Vagina (tissue), 2 donors: ENCODE measurements around the gene GPR137B. TPM values are rescaled to one million over a fixed set of nuclear protein-coding genes. Genes with fewer than 3 reads are reported as not detected.
"Not testable (repeated sequence)": the region's sequence is repeated elsewhere in the genome, so short reads cannot be mapped to it uniquely, and the experiment has no call there.

Experiments
- DNase-seq, 2 donors: peaks; one replicate each; pipeline ENCODE4 v3.0.0-alpha.2; 2017; ENCODE audit errors: extremely low spot score in 2 of 2
- H3K27ac ChIP-seq: fragments of 200-600 bp; sonication (generic); one replicate; pipeline ENCODE4 v1.5.1; 2019
- H3K27me3 ChIP-seq: fragments of 200-600 bp; sonication (generic); one replicate; pipeline ENCODE4 v1.5.1; 2019
- H3K36me3 ChIP-seq, 2 donors: fragments of 200-600 bp; sonication (generic); one replicate each; pipeline ENCODE4 v1.5.1; 2017 to 2019
- H3K4me1 ChIP-seq: fragments of 200-600 bp; sonication (generic); one replicate; pipeline ENCODE4 v1.5.1; 2019
- H3K4me3 ChIP-seq, 2 donors: fragments of 200-600 bp; sonication (generic); 1 replicate in 1 of 2; 2 replicates in 1 of 2; pipeline ENCODE4 v1.5.1; 2016 to 2019
- H3K9me3 ChIP-seq: fragments of 200-600 bp; sonication (generic); one replicate; pipeline ENCODE4 v1.5.1; 2019
- POLR2A ChIP-seq, 2 donors: fragments of 450-650 bp; IDR thresholded peaks; one replicate each; pipeline ENCODE4 v1.6.1; 2017; ENCODE audit warnings: antibody characterized with exemption in 2 of 2, mild to moderate bottlenecking in 2 of 2, moderate library complexity in 2 of 2
- POLR2AphosphoS5 ChIP-seq, 2 donors: sonication (generic); formaldehyde crosslinking; IDR thresholded peaks; one replicate each; pipeline ENCODE4 v1.9.0; 2017; ENCODE audit warnings: antibody characterized with exemption in 2 of 2, mild to moderate bottlenecking in 2 of 2, low read depth in 1 of 2; ENCODE audit not compliant: insufficient read depth in 1 of 2
- intact Hi-C: fragments of 100-400 bp; cut with DNase I; formaldehyde crosslinking; loops from one replicate; pipeline ENCODE4 v1.15.1; 2023
- total RNA-seq: library from RNA; depleted of rRNA; stranded (reverse); fragments of >200 nt; gene quantifications from one replicate; pipeline ENCODE4 v1.2.3, GENCODE V29; 2016
- TF ChIP-seq, protein P1 (sequence below), 3 experiments: fragments of 450-650 bp in 2 of 3; fragments of 200-600 bp in 1 of 3; sonication (generic) in 1 of 3; IDR thresholded peaks; one replicate each; pipeline ENCODE4 v1.5.1; 2017 to 2019; ENCODE audit warnings: antibody characterized with exemption in 3 of 3, mild to moderate bottlenecking in 2 of 3, moderate library complexity in 2 of 3

GPR137B gene
- total RNA-seq, 1 donor from 2014 or later = 38.8 TPM

DNA sequence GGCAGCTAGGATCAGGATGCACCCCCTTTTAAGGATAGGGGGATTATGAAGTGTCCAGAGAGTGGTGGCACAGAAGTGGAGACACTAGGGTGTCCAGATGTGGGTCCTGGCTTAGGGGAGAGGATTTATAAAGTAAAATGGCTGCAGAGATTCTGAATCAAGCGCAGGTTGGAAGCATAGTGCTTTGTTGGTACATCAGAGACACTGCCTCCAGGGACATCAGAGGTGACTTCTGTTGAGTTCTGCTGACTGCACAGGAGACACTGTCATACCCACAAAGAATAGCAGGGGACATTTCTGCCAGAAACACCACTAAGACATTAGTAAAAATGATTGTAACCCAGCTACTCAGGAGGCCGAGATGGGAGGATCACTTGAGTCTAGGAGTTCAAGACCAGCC lies 16.4 kb downstream of the GPR137B start:
- intact Hi-C loops = no loop called here
- DNase-seq = no peak
- H3K27ac ChIP-seq = no peak overlapping the region
- no peaks in the 10 kb centered on the region for H3K36me3 ChIP-seq
- H3K4me1 ChIP-seq = no peaks in the 10 kb centered on the region
- peaks cover 7% of the 10 kb centered on the region for H3K9me3 ChIP-seq
- no peak for TF ChIP-seq POLR2A (IDR thresholded peaks at IDR 0.05)
- TF ChIP-seq POLR2AphosphoS5 (IDR thresholded peaks at IDR 0.05; ENCODE audit: insufficient read depth in 1 of 2, low read depth in 1 of 2) = no peak
- TF ChIP-seq, protein P1, sequence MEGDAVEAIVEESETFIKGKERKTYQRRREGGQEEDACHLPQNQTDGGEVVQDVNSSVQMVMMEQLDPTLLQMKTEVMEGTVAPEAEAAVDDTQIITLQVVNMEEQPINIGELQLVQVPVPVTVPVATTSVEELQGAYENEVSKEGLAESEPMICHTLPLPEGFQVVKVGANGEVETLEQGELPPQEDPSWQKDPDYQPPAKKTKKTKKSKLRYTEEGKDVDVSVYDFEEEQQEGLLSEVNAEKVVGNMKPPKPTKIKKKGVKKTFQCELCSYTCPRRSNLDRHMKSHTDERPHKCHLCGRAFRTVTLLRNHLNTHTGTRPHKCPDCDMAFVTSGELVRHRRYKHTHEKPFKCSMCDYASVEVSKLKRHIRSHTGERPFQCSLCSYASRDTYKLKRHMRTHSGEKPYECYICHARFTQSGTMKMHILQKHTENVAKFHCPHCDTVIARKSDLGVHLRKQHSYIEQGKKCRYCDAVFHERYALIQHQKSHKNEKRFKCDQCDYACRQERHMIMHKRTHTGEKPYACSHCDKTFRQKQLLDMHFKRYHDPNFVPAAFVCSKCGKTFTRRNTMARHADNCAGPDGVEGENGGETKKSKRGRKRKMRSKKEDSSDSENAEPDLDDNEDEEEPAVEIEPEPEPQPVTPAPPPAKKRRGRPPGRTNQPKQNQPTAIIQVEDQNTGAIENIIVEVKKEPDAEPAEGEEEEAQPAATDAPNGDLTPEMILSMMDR (IDR thresholded peaks at IDR 0.05) = no peak
- H3K27me3 ChIP-seq = no peaks in the 10 kb centered on the region
- H3K4me3 ChIP-seq = no peak overlapping the region

DNA sequence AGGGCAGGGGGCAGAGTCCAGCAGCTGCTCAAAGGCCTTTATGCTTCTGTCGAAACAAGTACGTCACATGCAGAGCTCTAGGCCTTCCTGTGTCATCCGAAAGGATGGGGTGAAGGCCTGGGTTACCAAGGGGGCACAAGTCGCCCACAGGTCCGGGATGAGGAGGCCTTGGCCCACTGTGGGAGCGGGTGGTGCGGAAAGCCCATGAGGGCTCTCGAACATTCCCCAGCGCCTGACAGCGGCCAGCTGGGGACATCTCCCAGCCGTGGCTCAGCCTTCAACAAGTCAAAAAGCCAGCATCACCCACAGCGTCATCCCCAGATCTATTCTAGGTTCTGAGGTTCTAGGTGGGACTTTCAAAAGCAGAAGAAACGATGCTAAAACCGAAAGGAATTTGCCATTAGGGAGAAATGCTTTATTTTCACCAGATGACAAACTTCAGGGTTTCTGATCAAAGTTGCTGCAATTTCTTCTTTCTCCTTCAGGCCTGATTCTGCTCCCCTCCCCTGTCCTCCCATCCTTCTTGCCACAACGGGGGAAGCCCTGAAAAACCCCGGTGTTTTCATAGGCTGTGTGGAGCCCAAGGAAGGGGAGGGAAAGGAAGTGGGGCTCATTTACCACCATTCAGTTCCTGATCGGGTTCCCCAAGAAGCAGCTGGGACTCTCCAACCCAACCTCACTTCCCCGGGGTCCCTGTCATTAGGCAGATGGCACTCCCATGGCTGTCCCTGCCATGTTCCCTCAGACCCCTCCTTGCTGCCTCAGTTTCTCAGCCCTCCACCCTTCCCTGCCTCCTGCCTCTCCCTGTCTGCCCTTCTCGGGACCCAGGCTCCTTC lies 17.6 kb downstream of the GPR137B start:
- H3K36me3 ChIP-seq = no peaks in the 10 kb centered on the region

DNA sequence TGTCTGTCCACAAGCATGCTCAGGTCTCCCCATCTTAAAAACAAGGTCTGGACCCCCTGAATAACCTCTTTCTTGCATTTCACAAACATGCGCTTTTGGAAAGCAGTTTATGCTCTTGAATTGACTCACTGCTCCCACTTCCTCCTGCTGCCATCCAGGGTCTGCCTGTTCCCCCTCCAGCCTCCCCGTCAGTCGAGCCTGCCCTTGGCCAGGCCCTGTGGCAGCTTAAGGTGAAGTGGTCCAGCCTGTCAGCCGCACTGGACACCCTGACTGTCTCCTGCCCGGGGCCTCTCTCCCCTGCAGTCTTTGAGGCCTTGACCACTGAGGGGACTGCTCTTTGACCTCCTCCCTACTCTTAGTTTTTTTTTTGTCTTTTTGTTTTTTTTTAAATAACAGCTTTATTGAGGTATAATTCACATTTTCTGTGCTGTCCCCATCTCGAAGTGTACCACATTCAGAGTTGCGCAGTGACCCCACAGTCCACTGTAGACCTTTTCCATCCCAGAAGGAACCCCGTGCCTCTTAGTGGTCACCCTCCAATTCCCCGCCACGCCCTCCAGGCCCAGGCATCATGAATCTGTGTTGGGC lies 18.3 kb downstream of the GPR137B start:
- DNase-seq = no peak

More for the DNA sequence above, 17.6 kb downstream of the GPR137B start:
- no peaks in the 10 kb centered on the region for H3K27me3 ChIP-seq
- no peak overlapping the region for H3K4me3 ChIP-seq
- H3K4me1 ChIP-seq = no peaks in the 10 kb centered on the region
- peaks cover 7% of the 10 kb centered on the region for H3K9me3 ChIP-seq
- TF ChIP-seq POLR2A (IDR thresholded peaks at IDR 0.05) = no peak
- no peak for TF ChIP-seq POLR2AphosphoS5 (IDR thresholded peaks at IDR 0.05; ENCODE audit: insufficient read depth in 1 of 2, low read depth in 1 of 2)
- TF ChIP-seq, protein P1 (IDR thresholded peaks at IDR 0.05) = no peak
- intact Hi-C loops = no loop called here
- H3K27ac ChIP-seq = no peak overlapping the region
- no peak for DNase-seq

DNA sequence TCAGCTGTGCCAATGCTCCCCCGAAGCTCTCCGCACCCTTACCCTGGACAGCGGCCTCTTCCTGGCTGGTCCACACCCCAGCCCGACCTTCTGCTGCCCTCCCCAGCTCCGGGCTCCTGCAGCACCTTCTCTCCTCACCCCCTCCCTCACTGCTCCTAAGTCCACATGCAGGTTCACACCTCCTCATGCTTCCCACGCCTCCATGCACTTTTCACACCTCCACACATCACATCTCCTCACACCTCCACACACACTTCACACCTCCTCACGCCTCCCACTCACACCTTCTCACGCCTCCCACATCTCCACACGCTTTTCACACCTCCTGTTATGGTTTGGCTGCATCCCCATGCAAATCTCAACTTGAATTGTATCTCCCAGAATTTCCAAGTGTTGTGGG lies 18.9 kb downstream of the GPR137B start:
- intact Hi-C loops = no loop called here
- no peaks in the 10 kb centered on the region for H3K36me3 ChIP-seq
- H3K27ac ChIP-seq = no peak overlapping the region
- no peaks in the 10 kb centered on the region for H3K27me3 ChIP-seq
- H3K4me3 ChIP-seq = no peak overlapping the region
- peaks cover 7% of the 10 kb centered on the region for H3K9me3 ChIP-seq
- no peak for DNase-seq
- H3K4me1 ChIP-seq = no peaks in the 10 kb centered on the region
- TF ChIP-seq, protein P1 (IDR thresholded peaks at IDR 0.05) = no peak
- TF ChIP-seq POLR2A (IDR thresholded peaks at IDR 0.05) (no peak), POLR2AphosphoS5 (IDR thresholded peaks at IDR 0.05; ENCODE audit: insufficient read depth in 1 of 2, low read depth in 1 of 2) (no peak)

More for the DNA sequence above, 18.3 kb downstream of the GPR137B start:
- no peak for TF ChIP-seq POLR2AphosphoS5 (IDR thresholded peaks at IDR 0.05; ENCODE audit: insufficient read depth in 1 of 2, low read depth in 1 of 2)
- TF ChIP-seq POLR2A (IDR thresholded peaks at IDR 0.05) = no peak
- TF ChIP-seq, protein P1 (IDR thresholded peaks at IDR 0.05) = no peak
- Histone ChIP-seq H3K9me3 (peaks cover 7% of the 10 kb centered on the region), H3K36me3 (no peaks in the 10 kb centered on the region), H3K4me3 (no peak overlapping the region), H3K4me1 (no peaks in the 10 kb centered on the region), H3K27me3 (no peaks in the 10 kb centered on the region), H3K27ac (no peak overlapping the region)
- intact Hi-C loops = no loop called here

DNA sequence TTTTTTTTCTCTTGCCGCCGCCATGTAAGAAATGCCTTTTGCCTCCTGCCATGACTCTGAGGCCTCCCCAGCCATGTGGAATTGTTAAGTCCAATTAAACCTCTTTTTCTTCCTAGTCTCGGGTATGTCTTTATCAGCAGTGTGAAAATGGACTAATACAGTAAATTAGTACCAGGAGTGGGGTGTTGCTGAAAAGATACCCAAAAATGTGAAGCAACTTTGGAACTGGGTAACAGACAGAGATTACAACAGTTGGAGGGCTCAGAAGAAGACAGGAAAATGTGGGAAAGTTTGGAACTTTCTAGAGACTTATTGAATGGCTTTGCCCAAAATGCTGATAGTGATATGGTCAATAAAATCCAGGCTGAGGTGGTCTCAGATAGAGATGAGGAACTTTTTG lies 19.4 kb downstream of the GPR137B start:
- H3K27ac ChIP-seq = not testable (repeated sequence)

More for the DNA sequence above, 19.4 kb downstream of the GPR137B start:
- DNase-seq, H3K4me3 ChIP-seq, H3K9me3 ChIP-seq, H3K4me1 ChIP-seq, intact Hi-C loops, H3K27me3 ChIP-seq, H3K36me3 ChIP-seq: not testable (repeated sequence)
